ENCODE data around the gene CAMK2D. TPM values are rescaled to one million over a fixed set of nuclear protein-coding genes. Genes with fewer than 3 reads are reported as not detected.

CAMK2D gene
- total RNA-seq, 1 donor from 2014 or later = 46.1 TPM

- Histone ChIP-seq H3K4me3 (no peak overlapping the region), H3K27ac (no peak overlapping the region), H3K27me3 (no peaks in the 10 kb centered on the region), H3K9me3 (no peaks in the 10 kb centered on the region), H3K36me3 (peaks cover 19% of the 10 kb centered on the region), H3K4me1 (no peaks in the 10 kb centered on the region)
- intact Hi-C loops (cut with DNase I) = no loop called here
- ATAC-seq (no peak), DNase-seq (no peak)
- TF ChIP-seq, protein P1, sequence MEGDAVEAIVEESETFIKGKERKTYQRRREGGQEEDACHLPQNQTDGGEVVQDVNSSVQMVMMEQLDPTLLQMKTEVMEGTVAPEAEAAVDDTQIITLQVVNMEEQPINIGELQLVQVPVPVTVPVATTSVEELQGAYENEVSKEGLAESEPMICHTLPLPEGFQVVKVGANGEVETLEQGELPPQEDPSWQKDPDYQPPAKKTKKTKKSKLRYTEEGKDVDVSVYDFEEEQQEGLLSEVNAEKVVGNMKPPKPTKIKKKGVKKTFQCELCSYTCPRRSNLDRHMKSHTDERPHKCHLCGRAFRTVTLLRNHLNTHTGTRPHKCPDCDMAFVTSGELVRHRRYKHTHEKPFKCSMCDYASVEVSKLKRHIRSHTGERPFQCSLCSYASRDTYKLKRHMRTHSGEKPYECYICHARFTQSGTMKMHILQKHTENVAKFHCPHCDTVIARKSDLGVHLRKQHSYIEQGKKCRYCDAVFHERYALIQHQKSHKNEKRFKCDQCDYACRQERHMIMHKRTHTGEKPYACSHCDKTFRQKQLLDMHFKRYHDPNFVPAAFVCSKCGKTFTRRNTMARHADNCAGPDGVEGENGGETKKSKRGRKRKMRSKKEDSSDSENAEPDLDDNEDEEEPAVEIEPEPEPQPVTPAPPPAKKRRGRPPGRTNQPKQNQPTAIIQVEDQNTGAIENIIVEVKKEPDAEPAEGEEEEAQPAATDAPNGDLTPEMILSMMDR (IDR thresholded peaks at IDR 0.05) = no peak
These were observed 230.0 kb downstream of the CAMK2D start for GRCh38 chr4:113531572-113531971.

- Histone ChIP-seq H3K27ac (no peak overlapping the region), H3K27me3 (no peaks in the 10 kb centered on the region), H3K4me3 (no peak overlapping the region), H3K36me3 (peaks cover 19% of the 10 kb centered on the region), H3K4me1 (no peaks in the 10 kb centered on the region), H3K9me3 (no peaks in the 10 kb centered on the region)
- intact Hi-C loops (cut with DNase I) = no loop called here
- TF ChIP-seq, protein P1 (IDR thresholded peaks at IDR 0.05) = no peak
- DNase-seq = no peak
- ATAC-seq = no peak
These were observed 233.1 kb downstream of the CAMK2D start for GRCh38 chr4:113528395-113528794.

DNA sequence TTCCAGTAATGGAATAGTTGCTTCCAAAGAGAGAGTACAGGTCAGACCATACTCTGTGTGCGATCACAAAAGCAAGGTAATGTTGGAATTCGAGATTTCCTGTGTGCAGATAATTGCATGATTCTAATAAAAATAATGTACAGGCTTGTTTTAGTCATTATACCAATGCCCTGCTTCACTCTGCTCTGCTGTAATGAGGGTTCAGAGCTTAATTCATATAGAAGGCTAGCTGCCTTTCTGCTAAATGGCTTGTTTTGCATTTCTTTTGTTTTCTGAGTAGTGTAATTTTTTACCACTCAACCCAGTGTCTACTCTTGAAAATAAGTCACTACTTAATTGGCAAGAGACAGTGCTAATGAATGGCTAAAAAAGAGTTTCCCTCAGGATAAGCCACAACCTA lies 236.0 kb downstream of the CAMK2D start:
- intact Hi-C loops (cut with DNase I) = no loop called here
- Histone ChIP-seq H3K4me3 (no peak overlapping the region), H3K36me3 (peaks cover 14% of the 10 kb centered on the region), H3K27ac (no peak overlapping the region), H3K9me3 (no peaks in the 10 kb centered on the region), H3K4me1 (no peaks in the 10 kb centered on the region), H3K27me3 (no peaks in the 10 kb centered on the region)
- ATAC-seq = no peak
- TF ChIP-seq, protein P1 (IDR thresholded peaks at IDR 0.05) = no peak
- no peak for DNase-seq

GRCh38 chr4:113524505-113525186 lies 236.9 kb downstream of the CAMK2D start:
- H3K9me3 ChIP-seq = no peaks in the 10 kb centered on the region
- H3K27ac ChIP-seq = no peak overlapping the region
- peaks cover 9% of the 10 kb centered on the region for H3K36me3 ChIP-seq
- H3K4me1 ChIP-seq = no peaks in the 10 kb centered on the region
- H3K4me3 ChIP-seq = no peak overlapping the region
- ATAC-seq = no peak
- intact Hi-C loops (cut with DNase I) = no loop called here
- TF ChIP-seq, protein P1 (IDR thresholded peaks at IDR 0.05) = no peak
- DNase-seq = no peak
- H3K27me3 ChIP-seq = no peaks in the 10 kb centered on the region

- Histone ChIP-seq H3K4me3 (no peak overlapping the region), H3K9me3 (no peaks in the 10 kb centered on the region), H3K4me1 (no peaks in the 10 kb centered on the region), H3K36me3 (peaks cover 9% of the 10 kb centered on the region), H3K27me3 (no peaks in the 10 kb centered on the region), H3K27ac (no peak overlapping the region)
- intact Hi-C loops (cut with DNase I) = no loop called here
- ATAC-seq (no peak), DNase-seq (no peak)
- TF ChIP-seq, protein P1 (IDR thresholded peaks at IDR 0.05) = no peak
These were observed 237.4 kb downstream of the CAMK2D start for GRCh38 chr4:113524096-113524495.

DNA sequence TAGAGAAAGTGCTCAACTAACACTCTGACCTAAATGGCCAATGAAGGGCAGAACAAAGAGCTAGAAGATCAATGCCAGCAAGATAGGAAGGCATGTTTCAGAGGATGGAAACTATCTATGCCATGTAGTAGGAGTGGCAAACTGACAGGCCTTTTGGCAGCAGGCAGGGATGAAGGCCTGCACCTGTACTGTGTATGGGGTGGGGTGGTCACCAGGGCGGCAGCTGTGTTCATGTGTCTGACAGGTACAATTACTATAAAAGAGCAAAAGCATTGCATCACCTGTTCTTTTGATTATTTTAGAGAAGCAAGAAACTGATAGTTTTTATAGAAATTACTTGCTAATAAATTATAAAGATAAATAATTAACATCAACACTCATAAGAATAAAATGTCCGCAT lies 239.1 kb downstream of the CAMK2D start:
- no peaks in the 10 kb centered on the region for H3K4me1 ChIP-seq
- no peak overlapping the region for H3K27ac ChIP-seq
- ATAC-seq (no peak), DNase-seq (no peak)
- intact Hi-C loops (cut with DNase I) = no loop called here
- H3K9me3 ChIP-seq = no peaks in the 10 kb centered on the region
- TF ChIP-seq, protein P1 (IDR thresholded peaks at IDR 0.05) = no peak
- H3K27me3 ChIP-seq = no peaks in the 10 kb centered on the region
- peaks cover 7% of the 10 kb centered on the region for H3K36me3 ChIP-seq
- no peak overlapping the region for H3K4me3 ChIP-seq
